ENCODE results near the gene KCNA3.
A peak's percentile ranks its signal among the peaks of the same experiment; 100 is the strongest.

The KCNA3 gene

DNA sequence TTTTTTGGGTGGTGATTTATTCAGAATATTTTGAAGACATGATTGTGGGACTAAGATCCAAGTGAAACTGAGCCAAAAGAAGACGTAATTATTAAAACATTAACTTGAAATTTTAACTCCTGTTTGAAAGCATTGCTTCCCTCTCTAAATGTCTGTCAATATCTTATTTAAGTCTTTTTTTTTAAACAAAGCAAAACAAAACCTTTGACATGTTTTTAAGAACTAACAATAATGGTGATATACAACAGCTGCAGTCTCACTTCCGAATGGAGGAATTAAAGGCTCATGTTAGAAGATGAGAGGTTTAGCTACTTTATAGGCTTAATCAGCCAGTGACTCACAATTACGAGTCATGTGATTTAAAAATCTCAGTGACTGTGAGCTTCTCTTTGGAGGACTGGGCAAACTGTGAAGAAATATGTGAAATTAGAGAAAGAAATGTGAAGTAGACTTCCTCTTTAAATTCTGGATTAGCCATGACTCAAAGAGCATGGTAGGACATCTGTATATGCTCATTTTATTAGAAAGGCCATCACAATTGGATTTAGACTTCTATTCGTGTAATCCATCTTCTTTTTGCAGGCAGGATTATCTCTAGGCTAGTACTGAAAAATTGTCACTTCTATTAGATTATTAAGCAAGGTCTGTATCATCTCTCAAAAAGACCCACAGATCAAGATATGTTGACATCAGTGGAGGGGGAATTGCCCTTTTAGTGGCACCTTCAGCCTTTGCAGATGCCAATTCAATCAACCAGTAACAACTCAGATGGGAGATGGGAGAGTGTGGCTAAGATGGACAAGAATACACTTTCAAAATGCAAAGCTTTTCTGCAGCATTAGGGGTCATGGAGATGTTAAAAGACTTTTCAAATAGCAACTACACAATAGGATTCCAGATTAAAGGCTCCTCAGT is 28.7 kb downstream of the KCNA3 start:
- TF ChIP-seq, protein P1, sequence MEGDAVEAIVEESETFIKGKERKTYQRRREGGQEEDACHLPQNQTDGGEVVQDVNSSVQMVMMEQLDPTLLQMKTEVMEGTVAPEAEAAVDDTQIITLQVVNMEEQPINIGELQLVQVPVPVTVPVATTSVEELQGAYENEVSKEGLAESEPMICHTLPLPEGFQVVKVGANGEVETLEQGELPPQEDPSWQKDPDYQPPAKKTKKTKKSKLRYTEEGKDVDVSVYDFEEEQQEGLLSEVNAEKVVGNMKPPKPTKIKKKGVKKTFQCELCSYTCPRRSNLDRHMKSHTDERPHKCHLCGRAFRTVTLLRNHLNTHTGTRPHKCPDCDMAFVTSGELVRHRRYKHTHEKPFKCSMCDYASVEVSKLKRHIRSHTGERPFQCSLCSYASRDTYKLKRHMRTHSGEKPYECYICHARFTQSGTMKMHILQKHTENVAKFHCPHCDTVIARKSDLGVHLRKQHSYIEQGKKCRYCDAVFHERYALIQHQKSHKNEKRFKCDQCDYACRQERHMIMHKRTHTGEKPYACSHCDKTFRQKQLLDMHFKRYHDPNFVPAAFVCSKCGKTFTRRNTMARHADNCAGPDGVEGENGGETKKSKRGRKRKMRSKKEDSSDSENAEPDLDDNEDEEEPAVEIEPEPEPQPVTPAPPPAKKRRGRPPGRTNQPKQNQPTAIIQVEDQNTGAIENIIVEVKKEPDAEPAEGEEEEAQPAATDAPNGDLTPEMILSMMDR (IDR thresholded peaks at IDR 0.05; ENCODE audit: insufficient read depth, low read depth, low read length, missing control alignments) = no peak
- no peak overlapping the region for H3K4me3 ChIP-seq (ENCODE audit: low read depth, low read length)
- DNase-seq (ENCODE audit: low read depth) = no peak

DNA sequence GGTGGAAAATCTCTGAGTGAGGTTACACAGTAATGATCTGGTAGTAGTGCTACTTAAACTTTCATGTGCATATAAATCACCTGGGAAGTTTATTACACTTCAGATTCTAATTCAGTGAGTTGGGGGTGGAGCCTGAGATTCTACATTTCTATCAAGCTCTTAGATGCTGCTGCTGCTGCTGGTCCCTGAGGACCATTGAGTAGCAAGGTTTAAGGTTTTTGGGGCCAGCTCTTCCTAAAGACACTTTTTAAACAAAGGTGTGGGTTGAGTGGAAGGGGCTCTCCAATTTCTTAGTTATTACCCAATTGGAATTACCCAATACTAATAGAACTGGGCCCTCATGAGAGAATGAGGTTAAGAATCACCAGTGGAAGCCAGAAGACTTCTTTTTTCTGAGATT is 29.5 kb downstream of the KCNA3 start:
- TF ChIP-seq, protein P1 (IDR thresholded peaks at IDR 0.05; ENCODE audit: insufficient read depth, low read depth, low read length, missing control alignments) = no peak
- DNase-seq (ENCODE audit: low read depth) = peak; percentile 28
- H3K4me3 ChIP-seq (ENCODE audit: low read depth, low read length) = no peak overlapping the region

DNA sequence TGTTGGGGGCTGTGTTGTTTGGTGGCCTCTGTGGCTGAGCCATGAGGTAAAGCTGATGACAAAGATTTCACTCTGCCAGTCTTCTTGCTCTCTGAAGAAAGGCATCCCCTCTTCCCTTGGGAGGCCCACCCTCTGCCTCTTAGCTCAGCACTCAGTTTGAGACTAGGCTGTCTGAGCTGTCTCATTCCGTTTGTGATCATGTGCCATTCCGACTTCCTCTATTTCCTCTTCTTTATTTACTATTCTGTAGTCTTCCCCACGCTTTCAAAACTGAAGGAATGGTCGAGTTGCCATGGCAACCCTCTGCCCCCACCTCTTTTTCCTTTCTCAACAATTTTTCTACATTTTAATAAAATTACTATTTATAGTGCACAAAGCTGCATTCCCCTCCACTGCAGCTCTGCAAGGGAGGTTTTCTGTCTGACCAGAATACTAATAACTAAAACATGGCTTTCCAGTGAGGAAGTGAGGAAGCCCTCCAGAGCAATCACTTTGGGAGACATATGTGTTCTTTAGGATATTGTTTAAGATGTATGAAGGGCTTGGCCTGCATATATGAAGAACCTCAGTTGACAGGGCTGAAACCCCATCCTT is 30.8 kb downstream of the KCNA3 start:
- no peak overlapping the region for H3K4me3 ChIP-seq (ENCODE audit: low read depth, low read length)
- DNase-seq (ENCODE audit: low read depth) = peak; percentile 32
- TF ChIP-seq, protein P1 (IDR thresholded peaks at IDR 0.05; ENCODE audit: insufficient read depth, low read depth, low read length, missing control alignments) = no peak

DNA sequence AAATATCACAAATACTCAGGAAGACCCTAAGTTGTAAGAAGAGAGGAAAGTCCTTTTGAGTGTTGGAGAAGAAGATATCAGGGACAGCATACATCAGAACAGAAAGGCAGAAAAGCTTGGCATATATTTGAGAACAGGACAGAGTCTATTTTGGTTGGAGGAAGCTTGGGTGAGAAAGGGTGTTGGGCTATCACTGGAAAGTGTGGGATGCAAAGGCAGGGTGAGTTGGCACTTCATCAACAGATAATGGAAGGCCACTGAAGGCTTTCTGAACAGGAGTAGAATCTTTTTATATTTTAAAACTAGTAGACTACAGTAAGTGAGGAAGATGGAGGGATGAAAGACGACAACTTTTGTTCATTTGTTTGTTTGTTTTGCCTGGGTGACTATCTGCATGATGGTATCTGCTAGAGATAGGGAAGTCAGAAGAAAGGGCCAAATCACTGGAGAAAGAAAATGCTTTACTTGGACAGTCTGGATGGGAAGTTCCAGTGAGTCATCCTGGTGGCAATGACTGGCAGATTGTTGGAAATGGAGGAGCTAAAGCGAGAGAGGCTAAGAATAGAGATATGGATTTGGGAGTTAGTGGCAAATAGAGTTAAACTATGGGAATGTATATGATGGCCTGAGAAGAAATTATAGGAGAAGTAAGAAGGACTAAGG is 34.9 kb downstream of the KCNA3 start:
- no peak for DNase-seq (ENCODE audit: low read depth)
- TF ChIP-seq, protein P1 (IDR thresholded peaks at IDR 0.05; ENCODE audit: insufficient read depth, low read depth, low read length, missing control alignments) = no peak
- no peak overlapping the region for H3K4me3 ChIP-seq (ENCODE audit: low read depth, low read length)

DNA sequence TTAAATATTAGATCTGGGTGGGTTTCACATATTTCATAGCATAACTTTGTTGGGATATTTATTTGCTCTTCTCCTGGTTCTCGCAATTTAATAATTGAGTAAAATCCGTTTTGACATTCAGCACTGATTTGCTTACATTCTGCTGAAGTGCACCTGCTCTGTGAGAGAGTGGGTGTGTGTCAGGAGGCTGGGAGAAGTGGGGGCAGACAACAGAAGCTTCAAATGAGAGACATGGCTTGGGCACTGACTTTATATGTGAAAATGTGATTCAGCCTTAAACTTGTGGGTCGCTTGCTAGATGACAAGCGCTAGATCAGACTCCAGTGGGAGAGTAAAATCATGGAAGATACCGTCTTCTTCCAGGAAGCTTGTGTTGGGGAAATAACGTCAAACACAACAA is 36.2 kb downstream of the KCNA3 start:
- no peak overlapping the region for H3K4me3 ChIP-seq (ENCODE audit: low read depth, low read length)
- no peak for DNase-seq (ENCODE audit: low read depth)
- TF ChIP-seq, protein P1 (IDR thresholded peaks at IDR 0.05; ENCODE audit: insufficient read depth, low read depth, low read length, missing control alignments) = no peak

DNA sequence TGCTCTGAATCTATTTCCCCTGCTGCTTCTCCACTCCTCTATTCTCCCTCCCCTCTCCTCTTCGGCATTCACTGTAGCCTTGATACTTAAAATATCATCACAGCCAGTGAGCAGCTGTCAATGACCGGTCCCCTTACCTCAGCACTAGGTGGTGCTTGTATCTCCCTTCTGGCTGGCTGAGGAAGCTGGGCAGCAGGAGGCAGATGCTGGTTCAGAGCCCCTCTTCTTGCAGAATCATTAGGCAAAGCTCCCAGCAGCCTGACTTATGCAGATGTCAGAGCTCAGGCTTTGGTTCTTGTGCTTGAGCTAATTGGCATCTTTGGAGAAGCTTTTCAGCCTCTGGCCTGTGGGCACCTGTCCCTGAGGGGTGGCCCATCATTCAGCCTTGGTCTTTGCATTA is 36.7 kb downstream of the KCNA3 start:
- H3K4me3 ChIP-seq (ENCODE audit: low read depth, low read length) = no peak overlapping the region
- TF ChIP-seq, protein P1 (IDR thresholded peaks at IDR 0.05; ENCODE audit: insufficient read depth, low read depth, low read length, missing control alignments) = no peak
- DNase-seq (ENCODE audit: low read depth) = peak; percentile 32

All from GM12865 (cell line).